CD4-positive, alpha-beta T cell treated with Interferon gamma for 1 hour (primary cell): ENCODE measurements around the gene SFXN2.
A peak's percentile ranks its signal among the peaks of the same experiment; 100 is the strongest.

Source experiments
- DNase-seq: peaks from one replicate; pipeline ENCODE4 v3.0.0-alpha.2; 2020

SFXN2 gene

GRCh38 chr10:102779680-102780526 is 65.5 kb downstream of the SFXN2 start:
- no peak for DNase-seq

GRCh38 chr10:102780527-102780808 is 66.0 kb downstream of the SFXN2 start:
- DNase-seq: no peak

- DNase-seq: no peak
Observed at GRCh38 chr10:102781090-102781920, 66.9 kb downstream of the SFXN2 start.

- no peak for DNase-seq
Observed at GRCh38 chr10:102781921-102782557, 67.6 kb downstream of the SFXN2 start.

GRCh38 chr10:102782673-102783551 is 68.5 kb downstream of the SFXN2 start:
- no peak for DNase-seq

- DNase-seq: no peak
Observed at GRCh38 chr10:102783568-102783967, 69.1 kb downstream of the SFXN2 start.

- peak; percentile 31 for DNase-seq
Observed at GRCh38 chr10:102785818-102786217, 71.4 kb downstream of the SFXN2 start.

- DNase-seq: no peak
Observed at GRCh38 chr10:102791754-102792395, 77.4 kb downstream of the SFXN2 start.
